ENCODE data around the gene BATF3.
"Not testable (repeated sequence)": the region's sequence is repeated elsewhere in the genome, so short reads cannot be mapped to it uniquely, and the experiment has no call there.

The BATF3 gene

DNA sequence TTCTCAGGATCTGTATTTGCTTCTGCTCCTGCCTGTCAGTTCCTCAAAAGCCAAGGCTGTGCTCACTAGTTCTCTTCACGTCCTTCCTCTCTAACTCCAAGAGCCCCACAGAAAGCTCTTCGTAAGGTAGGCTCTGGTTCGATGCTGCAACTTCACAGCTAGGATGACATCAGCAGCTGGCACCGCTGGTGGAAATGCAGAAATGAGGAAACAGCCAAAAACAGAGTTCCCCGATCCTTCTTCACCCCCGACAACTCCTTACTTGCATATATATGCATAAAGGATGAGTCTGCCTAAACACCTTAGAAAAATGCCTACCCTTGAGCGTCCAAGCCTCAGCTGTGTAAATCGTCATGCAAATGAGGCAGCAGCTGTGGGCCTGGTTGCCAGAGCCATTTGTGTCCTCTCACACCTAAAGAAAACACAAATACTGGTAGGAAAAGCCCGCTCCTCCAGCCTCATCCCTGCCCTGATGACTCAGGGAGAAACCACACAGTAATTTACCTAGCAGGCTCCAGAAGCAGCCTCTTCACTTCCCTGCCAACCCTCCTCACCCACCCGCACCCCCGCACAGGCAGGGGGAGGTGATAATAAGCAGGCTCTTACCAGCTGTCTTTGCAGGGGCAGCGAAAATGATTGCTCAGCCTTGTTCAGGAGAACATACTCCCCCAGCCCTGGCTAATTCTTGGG lies 28.2 kb downstream of the BATF3 start:
- H2AFZ ChIP-seq (ENCODE audit: low read depth, low read length): no peak overlapping the region
- H3K9me3 ChIP-seq (ENCODE audit: low read length): no peaks in the 10 kb centered on the region
- no peaks in the 10 kb centered on the region for H3K36me3 ChIP-seq (ENCODE audit: insufficient read depth, low read length)
- H3K27me3 ChIP-seq (ENCODE audit: insufficient read depth, low read length): no peaks in the 10 kb centered on the region
- peaks cover 31% of the 10 kb centered on the region for H3K4me1 ChIP-seq (ENCODE audit: insufficient read depth, low read length)
- H3K4me3 ChIP-seq (ENCODE audit: low read length): no peak overlapping the region

DNA sequence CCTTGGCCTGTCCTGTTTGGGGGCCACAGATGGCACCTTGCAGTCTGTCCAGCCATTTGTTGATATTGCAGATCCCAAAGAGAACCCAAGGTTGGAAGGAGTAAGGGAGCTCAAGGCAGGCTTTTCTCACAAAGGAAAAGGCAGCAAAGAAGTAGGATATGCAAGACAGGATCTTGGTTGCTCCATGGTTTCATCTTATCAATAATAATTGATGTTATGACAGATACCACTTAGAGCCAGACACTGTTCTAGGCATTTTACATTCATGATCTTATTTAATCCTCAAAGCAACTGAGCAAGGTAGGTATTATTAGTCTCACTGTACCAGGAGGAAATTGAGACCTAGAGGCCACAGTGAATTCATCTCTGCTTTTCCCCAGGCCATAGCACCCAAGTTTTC lies 28.8 kb downstream of the BATF3 start:
- Histone ChIP-seq H3K4me3 (ENCODE audit: low read length) (no peak overlapping the region), H3K4me1 (ENCODE audit: insufficient read depth, low read length) (peaks cover 37% of the 10 kb centered on the region), H3K27me3 (ENCODE audit: insufficient read depth, low read length) (no peaks in the 10 kb centered on the region), H3K9me3 (ENCODE audit: low read length) (no peaks in the 10 kb centered on the region), H3K36me3 (ENCODE audit: insufficient read depth, low read length) (no peaks in the 10 kb centered on the region), H2AFZ (ENCODE audit: low read depth, low read length) (no peak overlapping the region)

DNA sequence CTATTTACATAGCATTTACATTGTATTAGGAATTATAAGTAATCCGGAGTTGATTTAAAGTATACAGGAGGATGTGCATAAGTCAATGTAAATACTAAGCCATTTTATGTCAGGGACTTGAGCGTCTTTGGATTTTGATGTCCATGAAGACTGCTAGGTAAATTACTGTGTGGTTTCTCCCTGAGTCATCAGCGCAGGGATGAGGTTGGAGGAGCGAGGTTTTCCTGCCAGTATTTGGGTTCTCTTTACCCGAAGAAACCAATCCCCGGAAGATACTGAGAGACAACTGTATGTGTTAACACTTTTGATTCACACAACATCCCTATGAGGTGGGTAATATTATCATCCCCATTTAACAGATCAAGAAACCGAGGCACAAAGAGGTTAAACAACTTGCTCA lies 29.3 kb downstream of the BATF3 start:
- peaks cover 40% of the 10 kb centered on the region for H3K4me1 ChIP-seq (ENCODE audit: insufficient read depth, low read length)
- no peaks in the 10 kb centered on the region for H3K27me3 ChIP-seq (ENCODE audit: insufficient read depth, low read length)
- H3K9me3 ChIP-seq (ENCODE audit: low read length): no peaks in the 10 kb centered on the region
- H3K4me3 ChIP-seq (ENCODE audit: low read length): no peak overlapping the region
- no peak overlapping the region for H2AFZ ChIP-seq (ENCODE audit: low read depth, low read length)
- no peaks in the 10 kb centered on the region for H3K36me3 ChIP-seq (ENCODE audit: insufficient read depth, low read length)

DNA sequence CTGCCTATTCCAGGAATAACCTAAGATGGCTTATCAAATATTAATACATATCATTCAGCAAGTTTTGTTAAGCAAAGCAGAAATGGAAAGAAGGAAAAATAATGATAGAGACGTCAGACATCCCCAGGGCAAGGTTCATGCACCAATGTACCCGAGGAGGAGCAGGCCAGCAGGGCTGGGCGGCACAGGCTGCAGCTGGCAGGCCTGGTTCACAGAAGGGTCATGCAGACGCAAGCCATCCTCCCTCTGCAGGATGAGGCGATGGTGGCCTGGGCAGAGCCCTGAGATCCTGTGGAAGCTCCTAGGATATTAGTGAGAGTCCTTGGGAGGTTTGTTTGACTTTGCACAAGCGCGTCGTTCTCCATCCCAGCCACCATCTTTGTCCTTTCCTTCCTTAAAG lies 30.0 kb downstream of the BATF3 start:
- no peak overlapping the region for H3K4me3 ChIP-seq (ENCODE audit: low read length)
- H3K36me3 ChIP-seq (ENCODE audit: insufficient read depth, low read length): no peaks in the 10 kb centered on the region
- H3K9me3 ChIP-seq (ENCODE audit: low read length): no peaks in the 10 kb centered on the region
- no peak overlapping the region for H2AFZ ChIP-seq (ENCODE audit: low read depth, low read length)
- no peaks in the 10 kb centered on the region for H3K27me3 ChIP-seq (ENCODE audit: insufficient read depth, low read length)
- H3K4me1 ChIP-seq (ENCODE audit: insufficient read depth, low read length): peaks cover 42% of the 10 kb centered on the region

DNA sequence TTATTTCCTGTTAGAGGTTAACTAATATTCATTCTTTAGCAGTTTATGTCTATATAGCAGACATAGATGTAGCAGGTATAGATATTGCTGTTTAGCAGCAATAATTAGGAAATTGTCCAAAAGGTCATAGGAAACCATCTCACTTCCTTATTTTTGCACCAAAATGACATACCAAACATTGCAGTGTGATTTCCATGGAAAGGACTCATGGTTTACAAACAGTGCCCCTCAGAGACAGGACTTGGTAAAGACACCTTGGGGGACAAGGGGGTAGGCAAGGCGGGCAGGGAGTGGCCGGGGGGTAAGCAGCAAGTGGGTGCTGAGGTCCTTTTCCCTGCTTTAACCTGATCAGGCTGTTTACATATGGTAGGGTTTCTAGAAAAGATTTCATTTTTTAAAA lies 30.5 kb downstream of the BATF3 start:
- Histone ChIP-seq H3K4me1 (ENCODE audit: insufficient read depth, low read length) (peaks cover 42% of the 10 kb centered on the region), H3K4me3 (ENCODE audit: low read length) (no peak overlapping the region), H3K36me3 (ENCODE audit: insufficient read depth, low read length) (no peaks in the 10 kb centered on the region), H2AFZ (ENCODE audit: low read depth, low read length) (no peak overlapping the region), H3K9me3 (ENCODE audit: low read length) (no peaks in the 10 kb centered on the region), H3K27me3 (ENCODE audit: insufficient read depth, low read length) (no peaks in the 10 kb centered on the region)

DNA sequence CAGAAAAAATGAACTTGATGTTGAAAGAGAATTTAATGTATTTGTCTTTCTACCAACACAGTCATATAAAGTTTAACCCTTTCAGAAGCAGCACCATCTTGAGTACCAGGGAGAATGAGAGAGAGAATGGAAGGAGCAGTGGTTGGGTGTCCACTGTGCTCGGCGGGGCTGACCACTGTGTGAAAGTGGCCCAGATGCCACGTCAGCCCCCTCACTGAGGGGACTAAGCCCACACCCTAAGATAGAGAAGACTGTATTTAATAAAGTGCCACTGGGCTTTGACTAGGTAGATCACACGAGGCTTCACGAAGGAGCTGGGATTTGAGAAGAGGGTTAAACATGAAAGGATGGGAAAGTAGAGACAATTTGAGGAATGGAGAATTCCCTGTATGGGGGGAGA lies 31.2 kb downstream of the BATF3 start:
- peaks cover 42% of the 10 kb centered on the region for H3K4me1 ChIP-seq (ENCODE audit: insufficient read depth, low read length)
- no peaks in the 10 kb centered on the region for H3K36me3 ChIP-seq (ENCODE audit: insufficient read depth, low read length)
- H2AFZ ChIP-seq (ENCODE audit: low read depth, low read length): no peak overlapping the region
- no peaks in the 10 kb centered on the region for H3K27me3 ChIP-seq (ENCODE audit: insufficient read depth, low read length)
- H3K4me3 ChIP-seq (ENCODE audit: low read length): no peak overlapping the region
- no peaks in the 10 kb centered on the region for H3K9me3 ChIP-seq (ENCODE audit: low read length)

DNA sequence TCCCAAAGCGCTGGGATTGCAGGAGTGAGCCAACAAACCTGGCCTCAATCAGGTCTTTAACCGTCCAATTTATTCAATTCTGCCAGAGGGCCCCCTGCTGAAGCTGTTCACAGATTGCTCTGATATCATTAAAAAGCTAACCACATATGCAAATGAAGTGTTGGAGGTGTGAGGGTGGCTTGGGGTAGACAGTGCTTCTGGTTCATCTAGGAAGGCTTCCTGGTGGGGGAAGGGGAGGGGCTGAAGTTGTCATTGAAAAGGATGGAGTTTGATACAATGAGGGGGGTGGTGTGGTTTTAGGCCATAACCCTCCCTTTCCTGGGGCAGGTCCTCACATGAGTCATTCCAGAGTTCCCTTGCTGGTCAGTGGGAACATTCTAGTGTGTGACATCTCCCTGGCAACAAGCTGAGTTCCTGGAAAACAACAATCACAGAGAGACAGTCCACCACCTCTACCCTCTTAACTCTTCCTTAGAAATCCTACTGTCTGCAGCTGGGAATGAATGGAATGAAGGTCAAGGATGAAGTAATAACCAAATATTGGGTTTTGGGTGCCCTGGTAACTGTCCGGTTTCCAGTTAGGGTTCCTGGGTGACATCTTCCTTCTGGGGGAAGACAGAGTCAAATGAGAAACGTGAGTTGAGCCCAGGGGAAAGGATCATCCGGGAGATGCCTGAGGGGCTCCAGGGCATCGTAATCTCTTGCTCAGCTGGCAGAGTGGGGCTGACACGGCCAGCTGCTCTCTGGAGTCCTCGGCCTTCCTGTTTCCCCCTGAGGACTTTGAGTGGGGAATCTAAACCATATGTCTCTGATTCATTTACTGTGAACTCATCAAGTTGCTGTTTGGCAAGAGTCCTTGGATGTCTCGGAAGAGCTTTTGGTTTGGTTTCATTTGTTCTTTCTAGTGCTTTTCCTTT lies 32.2 kb downstream of the BATF3 start:
- Histone ChIP-seq H3K36me3 (ENCODE audit: insufficient read depth, low read length) (no peaks in the 10 kb centered on the region), H2AFZ (ENCODE audit: low read depth, low read length) (no peak overlapping the region), H3K27me3 (ENCODE audit: insufficient read depth, low read length) (no peaks in the 10 kb centered on the region), H3K4me1 (ENCODE audit: insufficient read depth, low read length) (peaks cover 42% of the 10 kb centered on the region), H3K9me3 (ENCODE audit: low read length) (no peaks in the 10 kb centered on the region), H3K4me3 (ENCODE audit: low read length) (no peak overlapping the region)

DNA sequence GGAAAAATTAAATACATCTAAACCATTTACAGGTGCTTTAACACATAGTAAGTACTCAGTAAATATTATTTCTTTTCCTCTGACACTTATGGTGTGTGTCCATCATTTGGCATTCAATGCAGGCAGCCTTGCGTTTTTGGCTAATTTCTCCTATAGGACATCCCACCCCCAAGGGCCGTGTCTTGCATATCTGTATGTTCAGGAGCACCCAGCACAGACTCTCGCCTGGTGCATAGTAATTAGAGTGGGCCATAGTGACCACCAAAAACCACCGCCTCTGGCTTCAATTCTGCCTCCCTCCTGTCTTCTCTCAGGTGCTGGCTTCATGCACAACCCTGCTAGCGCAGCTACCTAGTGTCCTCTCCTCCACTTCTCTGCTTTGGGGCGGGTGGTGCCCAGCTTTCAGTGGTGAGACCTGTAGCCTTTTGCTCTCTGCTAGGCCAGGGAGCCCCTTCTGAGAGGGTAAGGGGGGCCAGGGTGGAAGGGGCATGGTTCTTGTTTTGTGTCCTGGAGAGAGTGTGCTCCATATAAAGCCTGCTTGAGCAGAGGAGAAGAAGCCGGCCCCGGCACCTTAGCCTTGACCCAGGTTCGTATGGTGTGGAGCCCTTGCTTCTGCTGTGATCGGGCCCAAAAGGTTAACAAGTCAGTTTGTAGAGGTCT lies 33.4 kb downstream of the BATF3 start:
- no peak overlapping the region for H3K4me3 ChIP-seq (ENCODE audit: low read length)
- peaks cover 39% of the 10 kb centered on the region for H3K4me1 ChIP-seq (ENCODE audit: insufficient read depth, low read length)
- H3K9me3 ChIP-seq (ENCODE audit: low read length): no peaks in the 10 kb centered on the region
- no peaks in the 10 kb centered on the region for H3K36me3 ChIP-seq (ENCODE audit: insufficient read depth, low read length)
- H3K27me3 ChIP-seq (ENCODE audit: insufficient read depth, low read length): no peaks in the 10 kb centered on the region
- H2AFZ ChIP-seq (ENCODE audit: low read depth, low read length): no peak overlapping the region

DNA sequence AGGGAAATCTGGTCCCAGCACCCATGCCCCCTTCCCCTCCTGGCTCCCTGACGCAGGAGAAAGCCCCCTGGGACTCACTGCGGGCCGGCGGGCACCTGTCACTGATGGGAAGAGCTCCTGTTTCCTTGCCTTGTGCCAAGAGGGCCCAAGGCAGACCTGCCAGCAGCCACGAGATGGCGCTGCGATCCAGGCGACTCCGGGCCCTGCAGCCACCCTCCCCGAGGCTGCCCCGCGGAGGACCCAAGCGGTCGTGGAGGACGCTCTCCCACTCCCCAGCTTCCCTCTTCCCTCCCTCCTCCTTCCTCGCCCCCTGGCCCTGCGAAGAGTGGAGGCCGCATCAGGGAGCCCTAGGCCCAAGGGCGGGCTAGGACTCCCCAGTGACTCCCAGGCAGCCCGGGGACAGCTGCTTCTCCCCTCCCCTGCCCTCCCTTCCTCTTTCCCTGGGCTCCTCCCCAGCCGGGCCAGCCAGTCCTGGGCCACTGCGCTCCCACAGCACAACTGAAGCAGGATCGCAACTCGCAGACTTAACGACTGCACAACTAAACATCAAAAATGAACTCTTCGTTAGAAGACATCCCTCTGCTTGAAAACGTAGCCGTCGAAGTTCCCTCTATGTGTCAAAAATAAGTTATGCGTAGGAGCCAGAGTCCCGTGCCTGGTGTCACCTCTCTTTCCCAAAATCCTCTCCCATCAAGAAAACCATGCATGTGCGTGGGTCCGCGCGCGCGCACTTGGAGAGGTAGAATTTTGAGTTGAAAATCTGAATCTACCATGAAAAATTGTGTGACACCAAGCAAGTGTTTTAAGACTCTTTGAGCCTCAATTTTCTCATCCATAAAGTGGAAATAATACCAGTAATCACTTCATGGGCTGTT lies 34.2 kb downstream of the BATF3 start:
- no peaks in the 10 kb centered on the region for H3K27me3 ChIP-seq (ENCODE audit: insufficient read depth, low read length)
- no peaks in the 10 kb centered on the region for H3K9me3 ChIP-seq (ENCODE audit: low read length)
- peak overlapping the region; percentile 52 for H2AFZ ChIP-seq (ENCODE audit: low read depth, low read length)
- H3K4me3 ChIP-seq (ENCODE audit: low read length): peak overlapping the region; percentile 55
- no peaks in the 10 kb centered on the region for H3K36me3 ChIP-seq (ENCODE audit: insufficient read depth, low read length)
- peaks cover 37% of the 10 kb centered on the region for H3K4me1 ChIP-seq (ENCODE audit: insufficient read depth, low read length)

DNA sequence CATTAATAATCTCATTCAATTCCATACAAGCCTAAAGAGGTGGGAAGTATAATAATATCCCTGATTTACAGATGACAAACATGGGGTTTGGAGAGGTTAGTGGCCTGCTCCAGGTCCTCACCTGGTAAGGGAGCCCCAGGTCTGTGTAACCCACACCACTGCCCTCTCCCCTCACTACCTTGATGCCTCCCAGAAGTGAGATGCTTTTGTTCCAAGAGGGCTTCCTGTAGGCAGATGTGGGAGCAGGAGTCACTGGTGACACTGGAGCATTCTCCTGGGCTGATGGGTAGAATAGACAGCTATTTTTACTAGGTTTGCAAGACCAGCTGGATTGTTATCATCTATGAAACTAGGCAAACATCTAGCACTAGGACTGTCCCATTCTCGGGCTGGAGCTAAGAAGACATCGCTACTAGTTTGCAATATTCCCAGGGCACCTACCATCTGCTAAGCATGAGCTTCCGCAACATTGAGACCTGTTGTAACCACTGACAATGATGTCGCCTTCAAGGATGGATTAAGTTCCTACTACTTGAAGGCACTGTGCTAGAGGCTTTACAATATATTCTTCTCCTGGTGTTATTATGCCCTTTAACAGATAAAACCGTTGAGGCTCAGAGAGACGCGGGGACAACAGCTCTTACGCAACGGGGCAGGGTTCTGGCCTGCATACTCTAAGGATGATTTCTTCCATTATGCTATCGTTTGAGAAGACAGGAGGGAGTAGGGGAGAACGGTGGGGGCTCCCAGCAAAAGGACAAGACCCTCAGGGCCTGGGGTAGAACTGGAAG lies 35.0 kb downstream of the BATF3 start:
- no peaks in the 10 kb centered on the region for H3K27me3 ChIP-seq (ENCODE audit: insufficient read depth, low read length)
- H3K4me1 ChIP-seq (ENCODE audit: insufficient read depth, low read length): peaks cover 37% of the 10 kb centered on the region
- H2AFZ ChIP-seq (ENCODE audit: low read depth, low read length): no peak overlapping the region
- H3K4me3 ChIP-seq (ENCODE audit: low read length): peak overlapping the region; percentile 55
- no peaks in the 10 kb centered on the region for H3K9me3 ChIP-seq (ENCODE audit: low read length)
- H3K36me3 ChIP-seq (ENCODE audit: insufficient read depth, low read length): no peaks in the 10 kb centered on the region

DNA sequence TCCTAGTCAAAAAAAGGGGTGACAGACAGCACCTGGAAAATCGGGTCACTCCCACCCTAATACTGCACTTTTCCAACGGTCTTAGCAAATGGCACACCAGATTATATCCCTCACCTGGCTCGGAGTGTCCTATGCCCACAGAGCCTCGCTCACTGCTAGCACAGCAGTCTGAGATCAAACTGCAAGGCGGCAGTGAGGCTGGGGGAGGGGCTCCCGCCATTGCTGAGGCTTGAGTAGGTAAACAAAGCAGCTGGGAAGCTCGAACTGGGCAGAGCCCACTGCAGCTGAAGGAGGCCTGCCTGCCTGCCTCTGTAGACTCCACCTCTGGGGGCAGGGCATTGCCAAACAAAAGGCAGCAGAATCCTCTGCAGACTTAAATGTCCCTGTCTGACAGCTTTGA lies 41.4 kb downstream of the BATF3 start:
- H3K36me3 ChIP-seq (ENCODE audit: insufficient read depth, low read length); H3K27me3 ChIP-seq (ENCODE audit: insufficient read depth, low read length); H3K4me3 ChIP-seq (ENCODE audit: low read length); H3K9me3 ChIP-seq (ENCODE audit: low read length); H3K4me1 ChIP-seq (ENCODE audit: insufficient read depth, low read length): not testable (repeated sequence)
- H2AFZ ChIP-seq (ENCODE audit: low read depth, low read length): peak overlapping the region; percentile 26

DNA sequence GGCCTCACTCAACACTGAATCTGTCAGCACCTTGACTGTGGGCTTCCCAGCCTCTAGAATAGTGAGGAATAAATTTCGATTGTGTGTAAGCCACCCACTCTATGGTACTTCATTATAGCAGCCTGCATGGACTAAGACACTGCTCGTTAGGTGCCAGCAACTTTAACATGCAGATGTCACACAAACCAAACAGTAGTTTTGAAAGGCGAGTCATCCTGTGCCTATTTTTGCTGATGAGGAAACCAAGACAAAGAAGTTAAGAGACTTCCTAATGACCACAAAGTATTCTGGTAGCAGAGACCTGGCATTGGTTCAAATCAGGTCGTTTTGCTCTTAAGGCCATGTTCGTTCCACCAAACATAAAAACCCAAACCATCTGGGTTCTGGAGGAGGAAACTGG lies 42.9 kb downstream of the BATF3 start:
- Histone ChIP-seq H2AFZ (ENCODE audit: low read depth, low read length) (no peak overlapping the region), H3K9me3 (ENCODE audit: low read length) (no peaks in the 10 kb centered on the region), H3K4me3 (ENCODE audit: low read length) (no peak overlapping the region), H3K4me1 (ENCODE audit: insufficient read depth, low read length) (peaks cover 3% of the 10 kb centered on the region), H3K27me3 (ENCODE audit: insufficient read depth, low read length) (no peaks in the 10 kb centered on the region), H3K36me3 (ENCODE audit: insufficient read depth, low read length) (no peaks in the 10 kb centered on the region)
